Cardiac ventricle fibroblast (primary cell): ENCODE data around the gene ECM1. TPM values are rescaled to one million over a fixed set of nuclear protein-coding genes. Genes with fewer than 3 reads are reported as not detected.

Experiments used
- total RNA-seq: library from RNA; depleted of rRNA; stranded (reverse); fragments of >200 nt; gene quantifications from 2 replicates; pipeline ENCODE4 v1.2.3, GENCODE V29; 2015

Gene ECM1
- 38.7 and 48.1 TPM in 2 replicates for total RNA-seq

GRCh38 chr1:150507912-150508864 lies at the start of gene ECM1:
ECM1 (plus strand) TSS chr1:150508109; CDS start chr1:150508210, 101 bp downstream.

GRCh38 chr1:150486966-150487762 lies 20.7 kb upstream of the ECM1 start, which contains the start of gene TARS2:
TARS2 (plus strand) TSS chr1:150487419; CDS start chr1:150487451, 32 bp downstream.

GRCh38 chr1:150515328-150516049 lies 7.6 kb downstream of the ECM1 start, which contains the start of gene FALEC:
FALEC (plus strand) TSS chr1:150515752.

GRCh38 chr1:150548632-150549495 lies 41.0 kb downstream of the ECM1 start, which contains the start of gene ADAMTSL4:
ADAMTSL4 (plus strand) TSS chr1:150549408; CDS start chr1:150552289, 2,881 bp downstream.

Other genes starting within 250 kb of the ECM1 start
- gene APH1A, start 239.1 kb upstream of the ECM1 start, total RNA-seq = 56.1 and 65.0 TPM in 2 replicates
- gene C1orf54, start 235.3 kb upstream of the ECM1 start, total RNA-seq = 11.8 and 16.6 TPM in 2 replicates
- gene CIART, start 225.6 kb upstream of the ECM1 start, total RNA-seq = 2.9 and 8.5 TPM in 2 replicates
- gene MRPS21, start 214.2 kb upstream of the ECM1 start, total RNA-seq = 47.2 and 54.9 TPM in 2 replicates
- gene PRPF3, start 186.6 kb upstream of the ECM1 start, total RNA-seq = 17.2 and 19.6 TPM in 2 replicates
- 14.4 and 14.5 TPM in 2 replicates for gene RPRD2, start 144.0 kb upstream of the ECM1 start, total RNA-seq
- gene TARS2, start 20.7 kb upstream of the ECM1 start, total RNA-seq = 10.5 and 12.0 TPM in 2 replicates
- gene FALEC, start 7.6 kb downstream of the ECM1 start, total RNA-seq = not detected in 2 replicates
- gene ADAMTSL4, start 41.3 kb downstream of the ECM1 start, total RNA-seq = 23.4 and 24.7 TPM in 2 replicates
- 215 and 239 TPM in 2 replicates for gene MCL1, start 71.5 kb downstream of the ECM1 start, total RNA-seq
- 82.1 and 165 TPM in 2 replicates for gene ENSA, start 121.5 kb downstream of the ECM1 start, total RNA-seq
- 20.0 and 24.5 TPM in 2 replicates for gene GOLPH3L, start 189.0 kb downstream of the ECM1 start, total RNA-seq
- gene HORMAD1, start 212.8 kb downstream of the ECM1 start, total RNA-seq = not detected in 2 replicates